ENCODE results near the gene RNF149.
"Not testable (repeated sequence)": the region's sequence is repeated elsewhere in the genome, so short reads cannot be mapped to it uniquely, and the experiment has no call there.

RNF149 gene, protein sequence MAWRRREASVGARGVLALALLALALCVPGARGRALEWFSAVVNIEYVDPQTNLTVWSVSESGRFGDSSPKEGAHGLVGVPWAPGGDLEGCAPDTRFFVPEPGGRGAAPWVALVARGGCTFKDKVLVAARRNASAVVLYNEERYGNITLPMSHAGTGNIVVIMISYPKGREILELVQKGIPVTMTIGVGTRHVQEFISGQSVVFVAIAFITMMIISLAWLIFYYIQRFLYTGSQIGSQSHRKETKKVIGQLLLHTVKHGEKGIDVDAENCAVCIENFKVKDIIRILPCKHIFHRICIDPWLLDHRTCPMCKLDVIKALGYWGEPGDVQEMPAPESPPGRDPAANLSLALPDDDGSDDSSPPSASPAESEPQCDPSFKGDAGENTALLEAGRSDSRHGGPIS

DNA sequence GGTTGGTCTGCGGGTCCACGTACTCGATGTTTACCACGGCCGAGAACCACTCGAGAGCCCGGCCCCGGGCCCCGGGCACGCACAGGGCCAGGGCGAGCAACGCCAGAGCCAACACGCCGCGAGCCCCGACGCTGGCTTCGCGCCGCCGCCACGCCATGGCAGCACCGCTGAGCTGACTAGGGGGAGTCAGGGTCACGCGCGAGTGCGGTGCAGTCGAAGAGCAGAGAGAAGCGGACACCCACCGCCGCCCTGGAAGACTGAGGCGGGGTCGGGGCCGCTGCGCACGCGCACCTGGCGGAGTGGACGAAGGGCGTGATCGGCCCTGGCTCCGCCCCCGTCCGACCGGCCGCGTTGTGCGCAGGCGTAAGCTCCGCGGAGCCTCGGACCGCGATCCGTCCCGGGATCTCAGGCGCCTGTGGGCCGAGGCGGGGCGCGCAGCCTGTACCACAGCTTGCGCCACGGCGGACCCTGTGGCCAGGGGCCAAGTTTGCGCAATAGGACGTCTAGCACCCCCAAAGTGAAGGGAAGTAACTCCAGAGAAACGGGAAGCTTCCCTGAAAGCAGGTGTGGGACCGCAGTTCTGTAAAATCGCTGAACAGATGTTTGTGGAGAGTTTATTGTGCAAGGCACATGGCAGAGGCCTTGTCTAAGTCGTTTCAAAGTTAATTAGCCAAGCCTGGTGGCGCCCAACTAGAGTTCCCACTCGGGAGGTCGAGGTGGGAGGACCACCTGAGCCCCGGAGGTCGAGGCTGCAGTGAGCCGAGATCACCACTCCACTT is at the start of gene RNF149:
TSS of gene RNF149 (minus strand) at position 270 of the 779 bp plus-strand sequence. CDS start at position 157, 113 bp downstream.
- DNase-seq = peak; percentile 83

DNA sequence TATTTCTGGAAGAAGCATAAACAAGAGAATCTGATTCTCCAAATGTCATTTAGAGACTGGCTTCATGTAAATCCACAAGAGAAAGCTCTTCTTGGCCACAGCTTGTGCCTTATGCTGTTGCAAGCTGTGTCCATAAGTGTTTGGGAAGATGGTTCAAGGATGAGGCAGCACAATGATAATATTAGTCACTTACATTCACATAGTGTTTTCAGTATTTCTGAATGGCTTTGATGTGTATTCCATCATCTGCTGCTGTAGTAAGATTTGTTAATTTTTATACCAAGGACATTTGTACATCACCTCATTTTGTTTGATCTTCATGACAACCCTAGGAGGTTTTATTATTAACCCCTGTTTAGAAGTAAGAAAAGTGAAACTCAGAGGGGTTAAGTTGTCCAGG is 48.9 kb upstream of the RNF149 start:
- DNase-seq = no peak

DNA sequence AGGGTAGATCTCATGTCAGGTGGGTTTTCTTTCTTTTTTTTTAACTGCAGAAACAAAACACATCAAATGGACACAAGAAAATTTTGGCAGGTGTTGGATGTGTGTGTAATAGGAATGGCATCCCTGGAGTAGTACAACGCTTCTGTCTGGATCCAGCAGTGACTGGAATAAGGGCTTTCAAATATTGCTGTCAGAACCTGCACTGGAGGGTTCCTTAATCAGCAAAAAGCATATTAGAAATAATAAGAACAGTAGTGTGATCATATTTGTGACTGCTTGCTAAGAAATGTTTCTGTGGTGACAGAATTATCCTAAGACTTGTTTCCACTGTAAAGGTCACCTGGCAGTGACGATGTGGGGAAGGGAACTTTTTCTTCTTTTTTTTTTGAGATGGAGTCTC is 48.0 kb upstream of the RNF149 start:
- DNase-seq = no peak

DNA sequence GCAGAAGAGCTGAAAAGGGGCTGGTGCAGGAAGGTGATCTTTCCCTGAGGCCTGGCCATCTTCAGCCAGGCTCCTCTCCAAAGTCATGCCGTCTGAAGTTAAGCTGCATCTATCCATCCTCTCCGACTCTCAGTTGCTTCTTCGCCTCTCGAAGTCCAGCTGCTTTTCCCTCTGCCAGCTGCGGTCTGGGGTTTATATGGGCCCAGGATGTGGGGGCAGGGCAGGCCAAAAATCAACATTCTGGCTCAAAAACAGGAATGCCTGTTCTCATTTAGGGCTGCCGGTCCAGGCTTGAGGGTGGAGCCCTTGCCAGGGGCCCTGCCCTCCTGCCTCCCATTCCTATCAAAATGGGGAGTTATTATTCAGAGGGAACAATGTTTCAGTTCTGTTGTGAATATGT is 47.6 kb upstream of the RNF149 start:
- DNase-seq = no peak

DNA sequence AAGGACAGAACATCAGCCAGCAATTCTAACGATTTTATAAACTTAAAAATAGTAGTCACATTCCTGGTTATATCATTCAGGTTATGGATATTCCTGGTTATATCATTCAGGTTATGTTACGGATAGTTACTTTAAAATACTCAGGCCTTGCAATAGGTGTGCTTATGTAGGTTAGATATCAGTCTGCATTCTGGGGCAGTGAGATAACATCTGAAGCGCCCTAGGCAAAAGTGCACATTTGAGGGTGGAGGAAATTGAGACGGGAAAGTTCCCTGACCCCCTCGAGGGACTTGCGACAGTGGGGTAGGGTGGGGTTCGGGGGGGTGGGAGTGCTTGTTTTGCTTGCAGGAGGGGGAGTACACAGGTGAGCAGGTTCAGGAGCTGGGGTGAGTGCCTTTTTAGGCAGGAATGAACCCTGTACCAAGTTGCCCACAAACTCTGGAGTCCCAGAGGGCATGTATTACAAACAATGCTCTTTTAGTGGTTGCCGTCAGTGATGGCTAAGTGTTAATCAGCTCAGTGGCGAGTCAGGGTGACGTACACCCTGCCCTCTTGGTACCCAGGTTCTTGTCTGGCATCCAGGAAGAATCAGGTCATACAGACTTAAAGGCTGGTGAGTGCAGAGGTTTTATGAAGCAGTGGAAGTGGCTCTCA is 47.0 kb upstream of the RNF149 start:
- DNase-seq = no peak

- DNase-seq = no peak
Measured at GRCh38 chr2:101354420-101355311, 46.2 kb upstream of the RNF149 start.

DNA sequence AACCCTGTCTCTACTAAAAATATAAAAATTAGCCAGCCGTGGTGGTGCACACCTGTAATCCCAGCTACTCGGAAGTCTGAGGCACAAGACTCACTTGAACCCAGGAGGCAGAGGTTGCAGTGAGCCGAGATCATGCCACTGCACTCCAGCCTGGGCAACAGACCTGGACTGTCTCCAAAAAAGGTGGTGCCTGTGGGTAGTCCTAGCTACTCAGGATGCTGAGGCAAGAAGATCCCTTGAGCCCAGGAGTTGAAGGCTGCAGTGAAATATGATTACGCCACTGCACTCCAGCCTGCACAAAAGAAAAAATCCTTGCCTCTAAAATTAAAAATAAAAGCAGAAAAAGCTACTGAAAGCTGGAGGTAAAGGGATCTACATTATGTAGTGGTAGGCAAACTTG is 44.1 kb upstream of the RNF149 start:
- DNase-seq = not testable (repeated sequence)

DNA sequence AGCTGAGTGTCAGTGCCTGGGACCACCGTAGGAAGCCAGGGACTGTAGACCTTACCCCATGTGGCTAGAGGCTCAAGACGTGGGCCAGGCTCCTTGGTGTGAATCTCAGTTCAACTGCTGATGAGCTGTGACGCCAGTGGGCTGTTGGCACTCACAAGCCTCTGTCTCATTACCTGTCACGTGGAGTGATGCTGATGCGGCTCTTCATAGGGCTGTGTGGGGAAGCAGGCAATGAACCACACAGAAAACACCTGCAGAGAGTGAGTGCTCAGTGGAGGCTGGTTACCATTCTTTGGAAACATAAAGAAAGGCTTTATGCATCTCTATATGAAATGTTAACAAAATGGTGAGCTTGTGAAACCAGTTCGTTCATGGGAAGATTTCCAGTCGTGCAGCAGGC is 42.7 kb upstream of the RNF149 start:
- DNase-seq = no peak

GRCh38 chr2:101349893-101350662 is 41.6 kb upstream of the RNF149 start:
- no peak for DNase-seq

DNA sequence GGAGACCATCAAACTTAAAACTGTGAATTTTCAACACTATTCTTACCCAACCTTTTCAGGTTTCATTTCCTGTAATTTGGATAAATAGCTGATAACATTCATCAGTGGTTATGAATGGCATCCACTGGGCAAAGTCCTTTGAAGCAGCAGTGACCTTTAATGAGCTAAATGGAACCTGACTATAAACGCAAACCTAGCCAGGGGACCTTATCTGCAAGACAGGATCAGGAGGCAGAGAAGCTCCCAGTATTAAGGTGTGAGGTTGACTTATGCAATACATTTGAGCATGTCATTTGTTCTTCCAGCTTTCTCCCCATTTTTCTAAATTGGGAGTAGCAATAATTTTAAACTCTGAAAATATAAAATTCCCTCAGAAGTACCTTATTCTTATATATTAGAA is 40.4 kb upstream of the RNF149 start:
- DNase-seq = no peak

DNA sequence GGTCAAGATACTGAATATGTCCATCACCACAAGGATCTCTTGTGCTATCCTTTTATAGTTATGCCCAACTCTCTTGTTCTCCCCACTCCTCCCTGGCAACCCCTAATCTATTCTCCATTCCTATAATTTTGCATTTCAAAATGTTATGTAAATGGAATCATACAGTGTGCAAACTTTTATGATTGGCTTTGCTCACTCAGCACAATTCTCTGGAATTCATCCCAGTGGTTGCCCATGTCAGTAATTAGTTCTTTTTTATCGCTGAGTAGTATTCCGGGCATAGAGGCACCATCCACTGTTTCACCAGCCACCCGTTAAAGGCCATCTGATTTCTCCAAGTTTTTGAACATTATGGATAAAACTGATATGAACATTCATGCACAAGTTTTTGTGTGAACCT is 38.4 kb upstream of the RNF149 start:
- DNase-seq = no peak

DNA sequence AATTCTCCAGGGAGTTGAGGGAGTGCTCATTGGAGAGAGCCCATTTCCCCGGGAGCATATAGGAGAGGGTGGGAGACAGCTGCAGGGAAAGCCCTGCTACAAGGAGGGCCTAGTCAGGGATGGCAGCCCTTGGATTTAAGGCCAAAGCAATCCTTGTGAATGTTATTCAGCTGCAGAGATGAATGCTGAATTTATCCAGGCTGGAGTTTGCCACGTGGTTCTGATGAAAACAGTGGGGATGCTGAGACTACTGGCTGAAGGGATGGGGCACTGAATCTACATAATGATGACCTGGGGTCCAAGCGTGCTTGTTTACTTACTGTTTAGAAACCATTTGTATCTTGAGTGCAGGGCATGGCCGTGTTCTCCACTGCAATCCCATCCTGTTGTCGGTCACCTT is 35.6 kb upstream of the RNF149 start:
- no peak for DNase-seq

DNA sequence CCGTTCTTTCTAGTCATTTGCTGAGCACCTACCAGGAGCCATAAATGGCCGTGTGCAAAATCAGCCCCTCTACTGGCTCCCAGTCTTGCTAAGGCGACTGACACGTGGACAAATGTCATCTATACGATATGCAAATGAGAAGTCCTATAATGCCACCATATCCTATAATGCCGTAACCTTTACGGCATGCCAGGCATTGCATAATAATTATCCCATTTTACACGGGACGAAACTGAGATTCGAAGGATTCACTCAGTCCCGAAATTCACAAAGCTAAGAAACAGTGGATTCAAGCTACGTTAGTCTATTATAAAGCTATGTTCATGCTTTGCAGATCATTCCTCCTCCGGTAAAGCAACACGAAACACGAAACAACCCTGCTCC is 34.1 kb upstream of the RNF149 start:
- DNase-seq = no peak

DNA sequence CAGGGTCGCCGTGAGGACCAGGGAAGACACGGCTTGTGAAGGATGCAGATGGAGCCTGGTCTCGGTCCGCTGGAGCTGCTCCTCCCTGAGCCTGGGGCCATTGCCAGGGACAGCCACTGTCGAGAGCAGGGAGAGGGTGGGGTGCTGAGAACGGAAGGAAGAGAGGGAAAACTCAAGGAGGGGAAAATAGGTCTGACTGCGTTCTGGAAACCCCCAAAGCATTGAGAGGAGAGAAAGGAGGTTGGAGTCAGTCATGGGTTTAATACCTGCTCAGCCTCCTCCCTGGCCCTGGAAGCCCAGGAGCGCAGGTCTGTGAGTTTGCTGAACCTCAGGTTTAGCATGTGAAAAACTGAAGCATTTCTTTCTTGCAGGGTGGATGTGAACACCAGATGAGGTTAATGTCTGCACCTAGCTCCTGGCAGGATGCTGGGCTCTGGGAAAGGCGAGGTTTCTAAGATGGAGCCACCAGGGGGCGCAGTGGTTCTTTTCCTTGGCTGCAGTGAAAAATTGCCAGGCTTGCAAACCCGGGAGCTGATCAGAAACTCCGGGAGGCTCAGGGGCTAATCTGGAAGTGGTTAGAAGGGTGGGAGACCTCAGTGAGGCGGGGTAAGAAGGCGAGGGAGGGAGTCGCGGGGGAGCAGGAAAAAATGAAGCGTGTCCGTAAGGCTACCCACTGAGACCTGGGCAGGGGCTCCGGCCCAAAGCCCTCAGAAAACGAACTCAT is 33.6 kb upstream of the RNF149 start:
- DNase-seq = peak; percentile 23

DNA sequence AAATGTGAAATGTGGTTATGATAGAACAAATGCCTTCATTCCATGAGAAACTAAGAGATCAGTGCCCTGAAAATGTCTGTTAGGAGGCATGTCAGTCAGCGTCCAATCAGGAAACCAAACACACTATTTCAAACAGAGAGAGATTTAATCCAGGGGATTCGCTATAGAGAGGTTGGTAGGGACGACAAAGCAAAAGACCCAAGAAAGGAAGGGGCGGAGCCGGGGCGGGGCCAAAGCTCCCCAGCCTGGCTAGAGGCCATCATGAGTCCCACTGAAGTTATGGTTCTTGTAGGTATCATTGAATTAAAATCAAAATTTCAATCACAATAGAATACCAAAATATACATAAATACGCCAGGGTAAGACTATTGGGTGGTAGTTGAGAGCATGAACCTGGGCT is 32.9 kb upstream of the RNF149 start:
- no peak for DNase-seq

DNA sequence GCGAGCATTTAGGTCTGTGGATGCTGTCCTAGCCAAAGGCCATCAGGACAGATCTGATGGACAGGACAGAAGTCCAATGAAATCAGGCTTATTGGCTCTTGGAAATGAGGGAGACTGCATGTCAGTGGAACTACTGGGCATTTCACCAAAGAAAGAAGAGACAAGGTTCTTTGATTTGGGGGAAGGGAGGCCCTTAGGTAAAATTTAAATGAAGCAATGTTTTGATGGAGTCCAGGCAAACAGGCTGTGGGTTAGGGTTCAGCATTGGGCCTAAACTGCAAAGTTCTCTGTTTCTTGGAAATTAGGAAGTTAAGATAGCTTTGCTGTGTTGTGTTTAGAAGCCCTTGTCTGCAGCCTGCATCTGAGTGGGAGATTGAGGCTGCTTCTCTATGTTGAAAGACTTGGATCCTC is 31.6 kb upstream of the RNF149 start:
- DNase-seq = no peak

DNA sequence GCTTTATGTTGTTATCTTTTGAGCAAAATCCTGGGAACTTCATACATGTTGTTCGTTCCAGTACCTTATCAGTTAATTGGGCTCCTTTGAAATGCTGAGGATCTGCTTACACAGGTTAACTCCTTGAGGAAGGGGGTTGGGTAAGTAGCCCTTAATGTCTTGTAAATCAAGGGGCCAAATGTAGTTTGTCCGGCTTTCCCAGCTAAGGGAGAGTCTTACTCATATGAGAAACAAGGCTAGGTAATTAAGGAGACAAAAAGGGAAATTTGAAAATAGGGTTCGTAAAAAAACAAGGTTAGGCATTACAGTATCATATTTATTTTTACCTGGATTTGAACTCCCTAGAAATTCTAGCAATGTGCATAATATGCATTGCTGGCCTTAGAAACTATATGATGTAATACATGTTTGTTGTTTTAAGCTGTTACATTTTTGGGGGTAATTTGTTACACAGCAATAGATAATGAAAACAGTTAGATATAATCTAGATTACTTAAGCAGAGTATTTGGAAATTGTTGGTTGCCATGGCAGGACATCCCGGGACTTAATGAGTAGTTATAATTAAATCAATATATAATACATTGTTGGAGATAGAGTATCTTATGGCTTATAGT is 30.9 kb upstream of the RNF149 start:
- no peak for DNase-seq

DNA sequence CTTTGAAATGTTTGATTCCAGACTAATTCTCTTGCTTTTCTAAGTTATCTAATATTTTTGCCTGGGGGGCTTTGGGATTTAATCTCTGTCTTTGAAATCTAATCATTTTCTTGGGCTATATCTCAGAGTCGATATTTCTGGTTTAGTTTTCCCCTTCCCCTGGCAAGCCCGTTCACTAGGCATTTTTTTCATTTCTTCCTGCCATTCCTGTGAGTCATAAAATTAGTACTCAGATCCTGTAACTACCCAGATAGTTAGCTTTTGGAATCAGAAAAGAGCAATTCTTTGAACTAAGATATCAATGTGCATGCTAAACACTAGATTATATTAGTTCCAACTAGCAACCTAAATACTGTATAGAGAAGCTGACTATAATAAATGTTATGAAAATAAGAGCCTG is 29.4 kb upstream of the RNF149 start:
- no peak for DNase-seq

- no peak for DNase-seq
Measured at GRCh38 chr2:101332885-101333766, 24.6 kb upstream of the RNF149 start.

- no peak for DNase-seq
Measured at GRCh38 chr2:101331202-101331601, 22.7 kb upstream of the RNF149 start.

Data from NCI-H2227 treated with DMSO at 0.1 percent for 48 hours (cell line).